ENCODE data around the gene ADAM20. TPM values are rescaled to one million over a fixed set of nuclear protein-coding genes. Genes with fewer than 3 reads are reported as not detected.
"Not testable (repeated sequence)": the region's sequence is repeated elsewhere in the genome, so short reads cannot be mapped to it uniquely, and the experiment has no call there.

ADAM20 gene
- 0.51 TPM in 1 of 2 replicates, not detected in the other for total RNA-seq (2014; rRNA removed; shearing (Covaris generic))

GRCh38 chr14:70534904-70535303 is at the start of gene ADAM20:
Gene ADAM20, minus strand, starts transcription at chr14:70535004. Its CDS starts 10,247 bp downstream, at chr14:70524757.
- no peak for DNase-seq (ENCODE audit: low spot score)

DNA sequence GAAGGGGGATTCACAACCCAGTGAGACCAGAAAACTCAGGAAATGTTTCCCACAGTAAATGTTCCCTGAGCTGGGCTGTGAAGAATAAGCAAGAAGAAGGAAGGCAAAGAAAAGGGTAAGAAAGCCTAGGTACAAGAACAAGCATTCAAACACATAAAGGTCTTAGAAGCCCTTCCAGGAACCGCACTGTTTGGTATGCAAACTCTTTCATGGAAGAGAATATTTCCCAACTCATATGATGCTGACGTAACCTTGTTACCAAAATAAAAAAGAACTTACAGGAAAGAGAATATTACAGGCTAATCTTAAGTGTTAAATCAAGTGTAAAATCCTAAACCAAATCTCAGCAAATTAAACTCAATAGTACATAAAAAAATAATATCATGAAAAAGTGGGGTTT is 42.1 kb upstream of the ADAM20 start:
- no peak for DNase-seq (ENCODE audit: low spot score)

- no peak for DNase-seq (ENCODE audit: low spot score)
Observed at GRCh38 chr14:70573050-70573449, 38.2 kb upstream of the ADAM20 start.

DNA sequence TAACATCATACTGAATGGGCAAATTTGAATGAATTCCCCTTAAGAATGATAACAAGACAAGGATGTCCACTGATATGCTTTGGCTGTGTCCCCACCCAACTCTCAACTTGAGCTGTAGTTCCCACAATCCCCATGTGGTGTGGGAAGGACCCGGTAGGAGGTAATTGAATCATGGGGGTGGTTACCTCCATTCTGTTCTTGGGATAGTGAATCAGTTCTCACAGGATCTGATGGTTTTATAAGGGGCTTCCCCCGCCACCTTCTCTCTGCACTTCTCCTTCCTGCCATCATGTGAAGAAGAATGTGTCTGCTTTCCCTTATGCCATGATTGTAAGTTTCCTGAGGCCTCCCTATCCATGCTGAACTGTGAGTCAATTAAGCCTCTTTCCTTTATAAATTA is 36.3 kb upstream of the ADAM20 start:
- DNase-seq (ENCODE audit: low spot score): no peak

DNA sequence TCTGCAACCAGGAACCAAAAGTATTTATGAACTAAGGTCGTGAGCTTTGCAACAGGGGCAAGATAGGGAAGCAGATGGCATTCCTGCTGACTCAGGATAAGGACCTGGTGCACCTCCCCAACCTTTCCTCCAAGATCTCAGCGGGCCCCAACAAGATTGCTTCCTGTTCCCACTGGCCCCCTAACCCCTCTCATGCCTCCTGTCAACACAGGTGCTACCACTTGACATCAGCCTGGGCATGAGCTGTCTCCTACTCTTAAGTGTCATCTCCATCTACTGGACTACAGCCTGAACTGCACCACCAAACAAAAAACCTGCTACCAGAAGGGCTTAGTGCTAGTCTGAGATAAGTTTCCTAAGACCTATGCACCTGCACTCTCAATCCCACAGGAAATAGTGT is 33.0 kb upstream of the ADAM20 start:
- DNase-seq (ENCODE audit: low spot score): peak; percentile 44

GRCh38 chr14:70563869-70564268 is 29.1 kb upstream of the ADAM20 start:
- DNase-seq (ENCODE audit: low spot score): no peak

DNA sequence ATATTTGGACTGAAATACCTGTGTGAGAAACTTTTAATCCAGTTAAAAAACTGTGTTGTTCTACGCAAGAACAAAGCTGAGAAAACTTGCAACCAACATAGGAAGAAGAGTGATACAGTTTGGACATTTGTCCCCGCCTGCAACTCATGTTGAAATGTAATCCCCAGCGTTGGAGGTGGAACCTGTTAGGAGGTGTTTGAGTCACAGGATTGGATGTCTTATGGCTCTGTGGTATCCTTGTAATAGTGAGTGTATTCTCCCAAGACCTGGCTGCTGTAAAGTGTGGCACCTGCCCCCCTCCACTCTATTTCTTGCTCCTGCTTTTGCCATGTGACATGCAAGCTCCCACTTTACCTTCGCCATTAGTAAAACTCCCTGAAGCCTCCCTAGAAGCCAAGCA is 28.6 kb upstream of the ADAM20 start:
- no peak for DNase-seq (ENCODE audit: low spot score)

- no peak for DNase-seq (ENCODE audit: low spot score)
Observed at GRCh38 chr14:70558356-70558755, 23.6 kb upstream of the ADAM20 start.

- DNase-seq (ENCODE audit: low spot score): no peak
Observed at GRCh38 chr14:70555890-70556289, 21.1 kb upstream of the ADAM20 start.

DNA sequence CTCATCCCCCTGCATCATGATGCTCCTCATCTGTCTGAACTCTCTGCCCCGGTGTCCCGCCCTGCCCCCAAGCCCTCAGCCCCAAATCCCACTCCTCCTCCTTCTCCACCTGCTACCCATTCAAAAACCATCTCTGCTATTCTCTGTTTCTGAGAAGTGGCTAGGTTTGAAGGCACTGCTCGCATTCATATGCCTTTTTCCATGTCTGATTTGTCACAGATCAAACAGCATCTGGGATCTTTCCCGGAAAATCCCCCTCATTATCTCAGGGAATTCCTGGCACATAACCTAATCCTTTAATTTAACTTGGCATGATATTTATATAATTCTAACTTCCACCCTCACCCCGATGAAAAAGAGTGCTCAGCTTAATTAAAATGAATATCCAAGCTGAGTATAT is 3.3 kb upstream of the ADAM20 start:
- no peak for DNase-seq (ENCODE audit: low spot score)

- DNase-seq (ENCODE audit: low spot score): no peak
Observed at GRCh38 chr14:70536830-70537229, 2.0 kb upstream of the ADAM20 start.

DNA sequence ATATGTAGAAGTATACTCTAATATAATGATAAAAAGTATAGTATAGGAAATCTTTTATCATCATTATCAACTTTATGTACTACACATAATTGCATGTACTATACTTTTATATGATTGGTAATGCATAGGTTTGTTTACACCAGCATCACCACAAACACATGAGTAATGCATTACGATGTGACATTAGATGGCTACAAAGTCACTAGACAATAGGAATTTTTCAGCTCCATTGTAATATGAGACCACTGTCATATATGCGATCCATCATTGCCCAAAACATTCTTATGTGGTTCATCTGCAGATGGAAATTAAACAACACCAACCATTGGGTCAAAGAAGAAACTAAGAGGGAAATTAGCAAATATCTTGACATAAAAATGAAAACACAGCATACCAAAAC is 4.4 kb downstream of the ADAM20 start:
- DNase-seq (ENCODE audit: low spot score): no peak

- DNase-seq (ENCODE audit: low spot score): no peak
Observed at GRCh38 chr14:70527501-70528105, 7.2 kb downstream of the ADAM20 start.

GRCh38 chr14:70525691-70526090 is 9.1 kb downstream of the ADAM20 start:
- DNase-seq (ENCODE audit: low spot score): no peak

DNA sequence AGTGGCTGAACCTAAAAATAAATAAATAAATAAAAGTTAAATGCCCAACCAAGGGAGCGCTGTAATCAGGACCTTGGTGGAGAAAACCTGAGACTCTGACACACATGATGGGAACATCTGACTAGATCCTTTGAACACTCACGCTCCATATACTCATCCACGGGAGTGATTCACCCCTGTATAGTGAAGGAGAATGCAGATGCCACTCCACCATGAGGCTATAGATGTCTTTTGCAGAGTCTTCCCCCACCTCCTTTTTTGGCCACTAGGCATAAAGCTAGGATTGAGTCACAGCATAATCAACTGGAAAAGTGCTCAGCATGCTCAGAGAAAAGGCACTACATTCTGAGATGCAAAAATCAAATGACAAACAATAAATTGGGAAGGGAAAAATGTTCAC is 19.0 kb downstream of the ADAM20 start:
- no peak for DNase-seq (ENCODE audit: low spot score)

GRCh38 chr14:70514168-70515069 is 20.4 kb downstream of the ADAM20 start:
- DNase-seq (ENCODE audit: low spot score): no peak

DNA sequence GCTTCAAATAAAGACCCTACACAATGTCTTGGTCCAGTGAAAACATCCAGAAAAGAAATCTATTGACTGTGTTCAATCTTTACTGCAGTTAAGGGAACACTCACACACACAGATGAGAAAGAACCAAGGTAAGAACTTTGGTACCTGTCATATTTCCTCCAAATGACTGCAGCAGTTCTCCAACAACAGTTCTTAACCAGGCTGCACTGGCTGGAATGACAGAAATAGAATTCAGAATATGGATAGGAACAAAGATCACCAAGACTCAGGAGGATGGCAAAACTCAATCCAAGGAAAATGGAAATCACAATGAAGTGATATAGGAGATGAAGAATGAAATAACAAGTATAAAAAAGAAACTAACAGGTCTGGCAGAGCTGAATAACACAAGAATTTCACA is 36.6 kb downstream of the ADAM20 start:
- no peak for DNase-seq (ENCODE audit: low spot score)

- DNase-seq (ENCODE audit: low spot score): no peak
Observed at GRCh38 chr14:70489579-70490200, 45.1 kb downstream of the ADAM20 start.

DNA sequence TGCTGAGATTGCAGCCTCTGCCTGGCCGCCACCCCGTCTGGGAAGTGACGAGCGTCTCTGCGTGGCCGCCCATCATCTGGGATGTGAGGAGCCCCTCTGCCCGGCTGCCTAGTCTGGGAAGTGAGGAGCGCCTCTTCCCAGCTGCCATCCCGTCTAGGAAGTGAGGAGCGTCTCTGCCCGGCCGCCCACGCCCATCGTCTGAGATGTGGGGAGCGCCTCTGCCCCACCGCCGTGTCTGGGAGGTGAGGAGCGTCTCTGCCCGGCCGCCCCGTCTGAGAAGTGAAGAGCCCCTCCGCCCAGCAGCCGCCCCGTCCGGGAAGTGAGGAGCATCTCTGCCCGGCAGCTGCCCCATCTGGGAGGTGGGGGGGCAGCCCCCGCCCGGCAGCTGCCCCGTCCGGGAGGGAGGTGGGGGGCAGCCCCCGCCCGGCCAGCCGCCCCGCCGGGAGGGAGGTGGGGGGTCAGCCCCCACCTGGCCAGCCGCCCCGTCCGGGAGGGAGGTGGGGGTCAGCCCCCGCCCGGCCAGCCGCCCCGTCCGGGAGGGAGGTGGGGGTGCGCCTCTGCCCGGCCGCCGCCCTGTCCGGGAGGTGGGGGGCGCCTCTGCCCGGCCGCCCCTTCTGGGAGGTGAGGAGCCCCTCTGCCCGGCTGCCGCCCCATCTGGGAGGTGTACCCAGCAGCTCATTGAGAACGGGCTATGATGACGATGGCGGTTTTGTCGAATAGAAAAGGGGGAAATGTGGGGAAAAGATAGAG is 57.3 kb downstream of the ADAM20 start:
- not testable (repeated sequence) for DNase-seq (ENCODE audit: low spot score)

- DNase-seq (ENCODE audit: low spot score): not testable (repeated sequence)
Observed at GRCh38 chr14:70475459-70475858, 59.3 kb downstream of the ADAM20 start.

GRCh38 chr14:70473825-70474224 is 61.0 kb downstream of the ADAM20 start:
- no peak for DNase-seq (ENCODE audit: low spot score)

Data from HT-29 (cell line).